ENCODE data around the gene FBXO24.

FBXO24 gene

GRCh38 chr7:100573691-100574361 lies 12.3 kb upstream of the FBXO24 start, which contains the start of gene SAP25:
Gene SAP25 (minus strand): TSS chr7:100573900. CDS start chr7:100573742, 158 bp downstream.
- TF ChIP-seq OVOL3 (tag by site-specific recombination; IDR thresholded peaks at IDR 0.05), result no peak
- no peak for TF ChIP-seq HOXD13 (CRISPR knock-in tag; IDR thresholded peaks at IDR 0.05; ENCODE audit: borderline replicate concordance)
- TF ChIP-seq ZNF280C (tag by site-specific recombination; IDR thresholded peaks at IDR 0.05), result no peak
- TF ChIP-seq SP3 (tag by site-specific recombination; IDR thresholded peaks at IDR 0.05), result no peak
- TF ChIP-seq ZNF501 (tag by site-specific recombination; IDR thresholded peaks at IDR 0.05), result no peak
- TF ChIP-seq ZNF366 (tag by site-specific recombination; conservative IDR thresholded peaks at IDR 0.05), result no peak
- TF ChIP-seq ZNF626 (tag by site-specific recombination; IDR thresholded peaks at IDR 0.05), result no peak
- TF ChIP-seq ZNF654 (tag by site-specific recombination; IDR thresholded peaks at IDR 0.05; ENCODE audit: low read depth), result no peak
- 0 out of 2 replicates have a peak, but pooled peaks have one; percentile 25 for TF ChIP-seq BCL11B (tag by site-specific recombination; IDR thresholded peaks at IDR 0.05; ENCODE audit: low read depth)
- Histone ChIP-seq H3K27ac (ENCODE audit: extremely low read depth, low read depth, low read length) (no peak within 1 kb of the TSS), H3K4me3 (ENCODE audit: low read depth, low read length) (no peak within 1 kb of the TSS), H3K36me3 (ENCODE audit: control insufficient read depth in 2 of 2, insufficient read depth in 1 of 2, low read length in 2 of 2) (peaks cover 0 to 26% of the 10 kb centered on the region in 2 experiments; a peak in 1 of 3 replicates), H3K9me3 (ENCODE audit: control insufficient read depth, insufficient read depth, low read depth, low read length) (no peaks in the 10 kb centered on the region), H3K4me1 (ENCODE audit: control insufficient read depth, insufficient read depth, low read length) (peaks cover 2% of the 10 kb centered on the region; the same call in 1 of the 2 replicates)
- CTCF ChIA-PET, result no interaction called here
- POLR2A ChIA-PET, result interaction anchor here (0.6 to 1.7 kb wide), 3 partner anchors 12 to 74 kb away, joined by 4 to 10 read pairs (median 4); partner anchors contain the start of genes FBXO24 and LRCH4

GRCh38 chr7:100574362-100575205 lies 11.5 kb upstream of the FBXO24 start:
- TF ChIP-seq REPIN1 (tag by site-specific recombination; IDR thresholded peaks at IDR 0.05; ENCODE audit: low read depth) (no peak), GLIS2 (tag by site-specific recombination; IDR thresholded peaks at IDR 0.05) (peak; percentile 49; the same call in 1 of the 2 replicates), PATZ1 (tag by site-specific recombination; IDR thresholded peaks at IDR 0.05) (no peak), ZNF19 (tag by site-specific recombination; IDR thresholded peaks at IDR 0.05; ENCODE audit: low read depth) (no peak), ZNF510 (tag by site-specific recombination; IDR thresholded peaks at IDR 0.05; ENCODE audit: insufficient replicate concordance) (no peak), SALL2 (tag by site-specific recombination; IDR thresholded peaks at IDR 0.05; ENCODE audit: borderline replicate concordance) (no peak), ZNF558 (tag by site-specific recombination; IDR thresholded peaks at IDR 0.05) (no peak)
- H3K9me3 ChIP-seq (ENCODE audit: control insufficient read depth, insufficient read depth, low read depth, low read length), result no peaks in the 10 kb centered on the region
- no peak overlapping the region for H3K4me3 ChIP-seq (ENCODE audit: low read depth, low read length)
- peaks cover 2% of the 10 kb centered on the region; the same call in 1 of the 2 replicates for H3K4me1 ChIP-seq (ENCODE audit: control insufficient read depth, insufficient read depth, low read length)
- H3K27ac ChIP-seq (ENCODE audit: extremely low read depth, low read depth, low read length), result no peak overlapping the region
- H3K36me3 ChIP-seq (ENCODE audit: control insufficient read depth in 2 of 2, insufficient read depth in 1 of 2, low read length in 2 of 2), result peaks cover 0 to 29% of the 10 kb centered on the region in 2 experiments; a peak in 1 of 3 replicates
- ChIA-PET CTCF (no interaction called here), POLR2A (interaction anchor here (0.6 kb wide), 2 partner anchors 12 to 73 kb away, joined by 4 read pairs; partner anchors contain the start of genes FBXO24 and LRCH4)
